ENCODE measurements around the gene SZRD1. TPM values are rescaled to one million over a fixed set of nuclear protein-coding genes. Genes with fewer than 3 reads are reported as not detected.

The SZRD1 gene
- total and polyA plus RNA-seq, 8 donors, result 15.8 to 86.6 (median 48.7) TPM

- WGBS, 5 donors, result 68 to 75% (median 71%) methylated on average over 8 to 9 of the region's 9 CpGs
- Histone ChIP-seq H3K4me3 (no peak overlapping the region), H3K36me3 (no peaks in the 10 kb centered on the region), H3K9me3 (no peaks in the 10 kb centered on the region), H3K27me3 (no peaks in the 10 kb centered on the region), H3K4me1 (no peaks in the 10 kb centered on the region), H3K27ac (no peak overlapping the region)
- intact Hi-C loops (cut with DNase I; ENCODE audit: low total_unique reads), result no loop called here
- TF ChIP-seq CTCF (IDR thresholded peaks at IDR 0.05), result no peak
- TF ChIP-seq EP300 (IDR thresholded peaks at IDR 0.05), result no peak
- TF ChIP-seq POLR2A (IDR thresholded peaks at IDR 0.05), result no peak
- no peak for TF ChIP-seq POLR2AphosphoS5 (IDR thresholded peaks at IDR 0.05)
- no peak for DNase-seq
Measured at GRCh38 chr1:16433030-16433429, 66.0 kb downstream of the SZRD1 start.

DNA sequence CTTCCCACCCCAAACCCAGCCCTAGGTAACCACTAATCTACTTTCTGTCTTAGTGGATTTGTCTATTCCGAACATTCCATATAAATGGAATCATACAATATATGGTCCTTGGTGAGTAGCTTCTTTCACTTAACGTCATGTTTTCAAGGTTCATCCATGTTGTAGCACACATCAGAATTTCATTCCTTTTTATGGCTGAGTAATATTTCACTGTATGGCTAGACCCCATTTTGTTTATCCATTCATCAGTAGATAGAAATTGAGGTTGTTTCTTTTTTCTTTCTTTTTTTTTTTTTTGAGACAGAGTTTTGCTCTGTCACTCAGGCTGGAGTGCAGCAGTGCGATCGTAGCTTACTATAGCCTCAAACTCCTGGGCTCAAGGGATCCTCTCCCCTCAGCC, 67.0 kb downstream of the SZRD1 start:
- TF ChIP-seq CTCF (IDR thresholded peaks at IDR 0.05), result no peak
- no peak for TF ChIP-seq POLR2AphosphoS5 (IDR thresholded peaks at IDR 0.05)
- no peak for TF ChIP-seq EP300 (IDR thresholded peaks at IDR 0.05)
- TF ChIP-seq POLR2A (IDR thresholded peaks at IDR 0.05), result no peak
- no peaks in the 10 kb centered on the region for H3K9me3 ChIP-seq
- DNase-seq, result no peak
- H3K4me1 ChIP-seq, result no peaks in the 10 kb centered on the region
- H3K27ac ChIP-seq, result no peak overlapping the region
- H3K4me3 ChIP-seq, result no peak overlapping the region
- H3K27me3 ChIP-seq, result no peaks in the 10 kb centered on the region
- intact Hi-C loops (cut with DNase I; ENCODE audit: low total_unique reads), result no loop called here
- 94 to 99% (median 94%) methylated on average over 4 of the region's 4 CpGs for WGBS, 5 donors
- no peaks in the 10 kb centered on the region for H3K36me3 ChIP-seq

- intact Hi-C loops (cut with DNase I; ENCODE audit: low total_unique reads), result no loop called here
- Histone ChIP-seq H3K36me3 (no peaks in the 10 kb centered on the region), H3K27ac (no peak overlapping the region), H3K9me3 (no peaks in the 10 kb centered on the region), H3K4me3 (no peak overlapping the region), H3K4me1 (no peaks in the 10 kb centered on the region), H3K27me3 (no peaks in the 10 kb centered on the region)
- TF ChIP-seq EP300 (IDR thresholded peaks at IDR 0.05) (no peak), POLR2A (IDR thresholded peaks at IDR 0.05) (no peak)
- WGBS, 5 donors, result 50 to 60% (median 54%) methylated on average over 2 of the region's 2 CpGs
- DNase-seq, result no peak
Measured at GRCh38 chr1:16434501-16434900, 67.5 kb downstream of the SZRD1 start.

GRCh38 chr1:16436946-16437474, 70.0 kb downstream of the SZRD1 start, which contains the start of gene SPATA21:
TSS of gene SPATA21 (minus strand) at chr1:16437424. CDS start at chr1:16431371, 6,053 bp downstream.
- no peaks in the 10 kb centered on the region for H3K27me3 ChIP-seq
- TF ChIP-seq POLR2A (IDR thresholded peaks at IDR 0.05), result no peak
- no peak for TF ChIP-seq POLR2AphosphoS5 (IDR thresholded peaks at IDR 0.05)
- no peak for TF ChIP-seq CTCF (IDR thresholded peaks at IDR 0.05)
- no peak for TF ChIP-seq EP300 (IDR thresholded peaks at IDR 0.05)
- DNase-seq, result no peak
- no peak within 1 kb of the TSS for H3K27ac ChIP-seq
- H3K4me1 ChIP-seq, result peaks cover 11 to 17% (median 16%) of the 10 kb centered on the region in 4 donors
- WGBS, 5 donors, result 53 to 72% (median 67%) methylated on average over 3 of the region's 3 CpGs
- H3K36me3 ChIP-seq, result no peaks in the 10 kb centered on the region
- H3K4me3 ChIP-seq, result no peak within 1 kb of the TSS
- intact Hi-C loops (cut with DNase I; ENCODE audit: low total_unique reads), result no loop called here
- no peaks in the 10 kb centered on the region for H3K9me3 ChIP-seq

DNA sequence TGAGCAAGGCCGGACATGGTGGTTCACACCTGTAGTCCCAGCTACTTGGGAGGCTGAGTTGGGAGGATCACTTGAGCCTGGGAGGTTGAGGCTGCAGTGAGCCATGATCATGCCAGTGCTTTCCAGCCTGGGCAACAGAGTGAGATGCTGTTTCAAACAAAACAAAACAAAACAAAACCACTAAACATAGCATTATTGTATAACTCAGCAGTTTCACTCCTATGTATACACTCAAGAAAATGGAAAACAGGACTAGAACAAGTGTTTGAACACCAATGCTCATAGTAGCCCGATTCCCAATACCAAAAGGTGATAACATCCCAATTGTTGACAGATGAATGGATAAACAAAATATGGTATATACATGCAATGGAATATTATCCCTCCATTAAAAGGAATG, 71.5 kb downstream of the SZRD1 start:
- no peak overlapping the region for H3K4me3 ChIP-seq
- no peak overlapping the region for H3K27ac ChIP-seq
- no peaks in the 10 kb centered on the region for H3K27me3 ChIP-seq
- no peaks in the 10 kb centered on the region for H3K9me3 ChIP-seq
- TF ChIP-seq EP300 (IDR thresholded peaks at IDR 0.05), result no peak
- peaks cover 17 to 32% (median 30%) of the 10 kb centered on the region in 4 donors for H3K4me1 ChIP-seq
- peaks cover 0 to 9% (median 3%) of the 10 kb centered on the region in 4 donors for H3K36me3 ChIP-seq
- WGBS, 5 donors, result 82 to 87% (median 84%) methylated on average over 2 of the region's 2 CpGs
- DNase-seq, result no peak
- intact Hi-C loops (cut with DNase I; ENCODE audit: low total_unique reads), result no loop called here
